ENCODE results near the gene ASB2.

The ASB2 gene

GRCh38 chr14:93946104-93946503, 30.3 kb downstream of the ASB2 start:
- peaks cover 30% of the 10 kb centered on the region for H3K27me3 Mint-ChIP-seq (ENCODE audit: low read depth, poor library complexity)
- H3K9me3 Mint-ChIP-seq = no peaks in the 10 kb centered on the region
- TF ChIP-seq, protein P1, sequence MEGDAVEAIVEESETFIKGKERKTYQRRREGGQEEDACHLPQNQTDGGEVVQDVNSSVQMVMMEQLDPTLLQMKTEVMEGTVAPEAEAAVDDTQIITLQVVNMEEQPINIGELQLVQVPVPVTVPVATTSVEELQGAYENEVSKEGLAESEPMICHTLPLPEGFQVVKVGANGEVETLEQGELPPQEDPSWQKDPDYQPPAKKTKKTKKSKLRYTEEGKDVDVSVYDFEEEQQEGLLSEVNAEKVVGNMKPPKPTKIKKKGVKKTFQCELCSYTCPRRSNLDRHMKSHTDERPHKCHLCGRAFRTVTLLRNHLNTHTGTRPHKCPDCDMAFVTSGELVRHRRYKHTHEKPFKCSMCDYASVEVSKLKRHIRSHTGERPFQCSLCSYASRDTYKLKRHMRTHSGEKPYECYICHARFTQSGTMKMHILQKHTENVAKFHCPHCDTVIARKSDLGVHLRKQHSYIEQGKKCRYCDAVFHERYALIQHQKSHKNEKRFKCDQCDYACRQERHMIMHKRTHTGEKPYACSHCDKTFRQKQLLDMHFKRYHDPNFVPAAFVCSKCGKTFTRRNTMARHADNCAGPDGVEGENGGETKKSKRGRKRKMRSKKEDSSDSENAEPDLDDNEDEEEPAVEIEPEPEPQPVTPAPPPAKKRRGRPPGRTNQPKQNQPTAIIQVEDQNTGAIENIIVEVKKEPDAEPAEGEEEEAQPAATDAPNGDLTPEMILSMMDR (IDR thresholded peaks at IDR 0.05) = no peak
- no peak overlapping the region for H3K27ac Mint-ChIP-seq
- no peak overlapping the region for H3K4me3 Mint-ChIP-seq
- H3K4me1 Mint-ChIP-seq = peaks cover 37% of the 10 kb centered on the region
- DNase-seq = no peak
- H3K36me3 Mint-ChIP-seq (ENCODE audit: low read depth) = no peaks in the 10 kb centered on the region

DNA sequence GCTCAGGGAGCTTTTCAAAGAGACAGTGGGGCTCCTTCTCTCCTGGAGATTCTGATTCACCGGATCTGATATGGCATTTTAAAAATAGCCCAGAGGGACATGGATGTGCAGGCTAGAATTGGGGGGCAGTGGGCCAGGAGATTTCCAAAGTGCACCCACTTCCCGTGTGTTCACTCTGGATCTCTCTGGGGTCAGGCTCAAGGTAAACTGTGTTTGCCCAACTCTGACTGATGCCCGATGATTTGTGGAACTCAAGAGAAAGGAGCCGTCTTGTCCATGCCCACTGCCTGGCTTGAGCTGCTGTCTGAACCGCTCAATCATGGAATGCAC, 31.3 kb downstream of the ASB2 start:
- no peak for DNase-seq
- Mint-ChIP-seq H3K36me3 (ENCODE audit: low read depth) (no peaks in the 10 kb centered on the region), H3K27ac (no peak overlapping the region), H3K4me3 (no peak overlapping the region), H3K9me3 (no peaks in the 10 kb centered on the region), H3K4me1 (peaks cover 37% of the 10 kb centered on the region), H3K27me3 (ENCODE audit: low read depth, poor library complexity) (peaks cover 34% of the 10 kb centered on the region)
- TF ChIP-seq, protein P1 (IDR thresholded peaks at IDR 0.05) = no peak

DNA sequence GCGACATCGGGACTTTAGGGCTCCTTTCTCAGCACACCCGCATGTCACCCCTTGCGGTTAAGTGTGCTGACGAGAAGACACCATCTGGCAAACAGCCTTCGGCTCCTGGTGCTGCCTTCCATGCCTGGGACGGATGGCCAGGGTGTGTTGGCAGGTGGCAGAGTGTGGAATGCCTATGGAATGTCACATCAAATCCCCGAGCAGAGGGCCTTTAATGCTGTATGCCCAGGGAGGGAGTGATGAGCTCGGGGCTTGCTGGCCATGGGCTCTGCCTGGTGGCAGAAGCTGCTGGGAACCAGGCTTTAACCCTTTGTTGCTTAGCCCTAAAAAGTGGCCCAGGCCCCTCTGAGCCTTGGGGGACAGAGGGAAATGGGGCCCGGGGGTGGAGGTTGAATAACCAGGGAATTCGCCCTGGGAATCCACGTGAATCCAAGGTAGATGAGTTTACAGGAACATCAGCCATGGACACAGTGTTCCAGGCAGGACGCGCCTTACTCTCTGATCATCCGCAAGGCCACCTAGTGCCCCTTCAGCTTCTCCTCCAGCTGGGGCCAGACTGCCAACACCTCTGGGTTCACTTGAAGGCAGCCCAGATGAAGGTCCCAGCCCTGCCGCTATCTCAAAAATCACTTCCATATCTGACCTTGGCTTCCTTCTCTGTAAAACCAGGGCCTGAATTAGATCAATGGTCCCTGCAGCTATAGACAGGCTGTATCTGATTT, 31.9 kb downstream of the ASB2 start:
- H3K4me1 Mint-ChIP-seq = peaks cover 37% of the 10 kb centered on the region
- H3K36me3 Mint-ChIP-seq (ENCODE audit: low read depth) = no peaks in the 10 kb centered on the region
- no peak overlapping the region for H3K27ac Mint-ChIP-seq
- DNase-seq = no peak
- TF ChIP-seq, protein P1 (IDR thresholded peaks at IDR 0.05) = no peak
- peaks cover 38% of the 10 kb centered on the region for H3K27me3 Mint-ChIP-seq (ENCODE audit: low read depth, poor library complexity)
- no peaks in the 10 kb centered on the region for H3K9me3 Mint-ChIP-seq
- no peak overlapping the region for H3K4me3 Mint-ChIP-seq

DNA sequence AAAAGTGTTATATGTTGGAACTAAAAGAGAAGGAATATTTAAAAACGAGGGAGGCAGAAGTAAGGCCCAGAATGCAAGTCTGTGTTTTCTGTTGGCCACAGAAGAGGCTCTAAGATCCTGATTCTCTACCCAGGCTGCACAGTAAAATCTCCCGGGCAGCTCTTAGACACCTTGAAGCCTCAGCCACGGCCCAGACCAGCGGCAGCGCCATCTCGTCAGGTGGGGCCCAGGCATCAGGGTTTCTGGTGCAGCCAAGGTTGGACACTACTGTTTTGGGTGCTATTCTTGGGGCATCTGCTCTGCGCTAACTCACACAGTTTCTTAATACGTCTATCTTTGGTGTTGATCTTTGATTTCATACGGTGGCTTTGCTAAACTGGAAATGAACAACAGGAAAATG, 32.4 kb downstream of the ASB2 start:
- Mint-ChIP-seq H3K27me3 (ENCODE audit: low read depth, poor library complexity) (peaks cover 44% of the 10 kb centered on the region), H3K4me1 (peaks cover 37% of the 10 kb centered on the region), H3K4me3 (no peak overlapping the region), H3K9me3 (no peaks in the 10 kb centered on the region), H3K27ac (no peak overlapping the region), H3K36me3 (ENCODE audit: low read depth) (no peaks in the 10 kb centered on the region)
- no peak for DNase-seq
- TF ChIP-seq, protein P1 (IDR thresholded peaks at IDR 0.05) = no peak

- Mint-ChIP-seq H3K36me3 (ENCODE audit: low read depth) (no peaks in the 10 kb centered on the region), H3K27ac (no peak overlapping the region), H3K4me1 (peaks cover 37% of the 10 kb centered on the region), H3K4me3 (no peak overlapping the region), H3K9me3 (no peaks in the 10 kb centered on the region), H3K27me3 (ENCODE audit: low read depth, poor library complexity) (peaks cover 53% of the 10 kb centered on the region)
- DNase-seq = no peak
- TF ChIP-seq, protein P1 (IDR thresholded peaks at IDR 0.05) = no peak
These were observed 33.3 kb downstream of the ASB2 start for GRCh38 chr14:93943052-93943451.

DNA sequence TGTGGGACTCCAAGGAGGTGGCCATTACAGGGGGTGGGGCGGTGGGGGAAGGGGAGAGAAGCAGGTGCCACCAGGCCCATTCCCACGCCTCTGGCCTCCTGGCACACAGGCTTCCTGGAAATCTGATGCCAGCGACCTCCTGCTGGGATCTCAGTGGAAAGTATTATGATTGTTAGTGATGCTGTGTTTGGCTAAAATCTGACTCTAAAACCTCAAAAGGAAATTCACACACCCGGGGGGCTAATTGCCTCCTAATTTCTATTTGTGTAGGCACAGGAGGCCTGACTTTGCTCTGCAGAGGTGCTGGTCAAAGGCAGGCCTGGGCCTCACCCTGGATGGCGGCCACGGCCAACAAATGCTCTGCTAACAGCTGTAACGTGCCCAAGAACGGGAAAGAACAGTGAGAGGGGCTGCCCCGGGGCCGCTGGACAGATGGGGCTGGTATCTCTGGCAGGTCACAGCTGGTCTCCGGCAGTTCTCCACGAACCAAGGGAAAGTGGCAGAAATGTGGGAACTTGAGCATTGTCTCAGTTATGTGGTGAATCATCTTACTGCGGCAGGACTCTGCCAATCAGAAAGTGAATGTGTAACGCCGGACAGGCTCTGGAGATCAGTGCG, 35.0 kb downstream of the ASB2 start:
- Mint-ChIP-seq H3K27ac (no peak overlapping the region), H3K36me3 (ENCODE audit: low read depth) (no peaks in the 10 kb centered on the region), H3K4me3 (no peak overlapping the region), H3K9me3 (peaks cover 4% of the 10 kb centered on the region), H3K4me1 (peaks cover 28% of the 10 kb centered on the region), H3K27me3 (ENCODE audit: low read depth, poor library complexity) (peaks cover 66% of the 10 kb centered on the region)
- TF ChIP-seq, protein P1 (IDR thresholded peaks at IDR 0.05) = no peak
- no peak for DNase-seq
